VCaP (cell line): ENCODE measurements around the gene HIGD2A.

Experiments
- H3K27ac ChIP-seq: fragments of 450-650 bp; 2 replicates; pipeline ENCODE4 v1.5.1; 2017
- CTCF ChIP-seq: fragments of 450-650 bp; conservative IDR thresholded peaks from 2 replicates; pipeline ENCODE4 v1.5.1; 2017; ENCODE audit warnings: mild to moderate bottlenecking, moderate library complexity

HIGD2A gene

GRCh38 chr5:176369934-176370711 lies 18.4 kb upstream of the HIGD2A start:
- TF ChIP-seq CTCF = no peak

GRCh38 chr5:176371621-176372539 lies 16.7 kb upstream of the HIGD2A start:
- H3K27ac ChIP-seq = no peak overlapping the region
- no peak for TF ChIP-seq CTCF

More at GRCh38 chr5:176369934-176370711, 18.4 kb upstream of the HIGD2A start:
- no peak overlapping the region for H3K27ac ChIP-seq

- no peak for TF ChIP-seq CTCF
- no peak overlapping the region for H3K27ac ChIP-seq
These were observed 15.3 kb upstream of the HIGD2A start for GRCh38 chr5:176373100-176373818.

GRCh38 chr5:176379881-176380280 lies 8.7 kb upstream of the HIGD2A start:
- no peak overlapping the region for H3K27ac ChIP-seq
- no peak for TF ChIP-seq CTCF

GRCh38 chr5:176381423-176381822 lies 7.1 kb upstream of the HIGD2A start:
- no peak overlapping the region for H3K27ac ChIP-seq
- no peak for TF ChIP-seq CTCF

GRCh38 chr5:176381979-176382378 lies 6.6 kb upstream of the HIGD2A start:
- TF ChIP-seq CTCF = no peak
- H3K27ac ChIP-seq = no peak overlapping the region

GRCh38 chr5:176382721-176383120 lies 5.8 kb upstream of the HIGD2A start:
- no peak overlapping the region for H3K27ac ChIP-seq
- TF ChIP-seq CTCF = no peak
